Activated B cell treated with CpG ODN at 0.5 μM for 24 hours (primary cell): ENCODE results near the gene KRT77. TPM values are rescaled to one million over a fixed set of nuclear protein-coding genes. Genes with fewer than 3 reads are reported as not detected.

Experiments
- ATAC-seq: fragments of 200-7000 bp; cut with Tn5 transposase; one replicate; pipeline ENCODE4 v1.10.0; 2021; ENCODE audit warnings: low read depth, mild to moderate bottlenecking, moderate library complexity
- CTCF ChIA-PET: fragments of 350-600 bp; sonication (Branson Sonifier 250); formaldehyde crosslinking; loops from one replicate; lab custom pipeline; 2021; ENCODE audit warnings: antibody characterized with exemption; lab: Charles Lee
- POLR2A ChIA-PET: fragments of 350-600 bp; sonication (Branson Sonifier 250); formaldehyde crosslinking; loops from one replicate; lab custom pipeline; 2021; ENCODE audit warnings: antibody characterized with exemption; lab: Charles Lee
- DNase-seq: peaks from one replicate; pipeline ENCODE4 v3.0.0; 2022
- H3K27ac Mint-ChIP-seq: one replicate; pipeline ENCODE4 v1.8.0; 2020; ENCODE audit warnings: mixed read lengths
- H3K27me3 Mint-ChIP-seq: one replicate; pipeline ENCODE4 v1.8.0; 2021; ENCODE audit warnings: mixed read lengths
- H3K36me3 Mint-ChIP-seq: one replicate; pipeline ENCODE4 v1.8.0; 2021; ENCODE audit warnings: low read depth, mixed read lengths
- H3K4me1 Mint-ChIP-seq: one replicate; pipeline ENCODE4 v1.8.0; 2021; ENCODE audit warnings: mixed read lengths
- H3K4me3 Mint-ChIP-seq: one replicate; pipeline ENCODE4 v1.8.0; 2020; ENCODE audit warnings: mild to moderate bottlenecking, mixed read lengths
- H3K9me3 Mint-ChIP-seq: one replicate; pipeline ENCODE4 v1.8.0; 2020; ENCODE audit warnings: mixed read lengths
- CTCF ChIP-seq: fragments of 200-600 bp; IDR thresholded peaks from one replicate; pipeline ENCODE4 v1.8.0; 2022; ENCODE audit warnings: antibody characterized with exemption, mild to moderate bottlenecking
- intact Hi-C: fragments of 100-400 bp; cut with micrococcal nuclease; formaldehyde crosslinking; loops from one replicate; pipeline ENCODE4 v1.15.1; 2024
- total RNA-seq: library from RNA; stranded (reverse); gene quantifications from 2 replicates; pipeline ENCODE4 v1.2.3, GENCODE V29; 2022

Gene KRT77
- total RNA-seq, 1 donor from 2014 or later: not detected

DNA sequence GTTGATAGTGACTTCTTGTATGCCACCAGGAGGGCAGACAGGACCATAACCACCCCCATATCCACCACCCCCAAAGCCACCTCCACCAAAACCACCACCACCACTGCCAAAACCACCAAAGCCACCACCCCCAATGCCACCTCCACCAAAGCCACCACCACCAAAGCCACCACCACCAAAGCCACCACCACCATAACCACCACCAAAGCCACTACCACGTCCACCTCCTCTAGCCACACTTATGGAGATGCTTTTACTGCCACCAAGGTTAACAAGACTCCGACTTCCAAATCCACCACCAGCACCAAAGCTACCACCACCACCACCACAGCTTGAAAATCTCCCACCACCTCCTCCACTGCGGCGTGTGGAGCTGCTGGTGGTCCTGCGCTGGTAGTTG is 23.4 kb downstream of the KRT77 start:
- no peaks in the 10 kb centered on the region for H3K4me1 Mint-ChIP-seq
- ATAC-seq: no peak
- CTCF ChIA-PET: no interaction called here
- no peaks in the 10 kb centered on the region for H3K9me3 Mint-ChIP-seq
- TF ChIP-seq CTCF: no peak
- intact Hi-C loops: no loop called here
- H3K27ac Mint-ChIP-seq: no peak overlapping the region
- H3K27me3 Mint-ChIP-seq: peaks cover 12% of the 10 kb centered on the region
- H3K36me3 Mint-ChIP-seq: no peaks in the 10 kb centered on the region
- H3K4me3 Mint-ChIP-seq: no peak overlapping the region
- no peak for DNase-seq
- POLR2A ChIA-PET: no interaction called here

- intact Hi-C loops: no loop called here
- DNase-seq (no peak), ATAC-seq (no peak)
- H3K27ac Mint-ChIP-seq: no peak overlapping the region
- TF ChIP-seq CTCF: no peak
- no peak overlapping the region for H3K4me3 Mint-ChIP-seq
- CTCF ChIA-PET: no interaction called here
- H3K27me3 Mint-ChIP-seq: peaks cover 8% of the 10 kb centered on the region
- POLR2A ChIA-PET: no interaction called here
- H3K36me3 Mint-ChIP-seq: no peaks in the 10 kb centered on the region
- no peaks in the 10 kb centered on the region for H3K4me1 Mint-ChIP-seq
- no peaks in the 10 kb centered on the region for H3K9me3 Mint-ChIP-seq
These were observed 25.7 kb downstream of the KRT77 start for GRCh38 chr12:52677671-52678070.

DNA sequence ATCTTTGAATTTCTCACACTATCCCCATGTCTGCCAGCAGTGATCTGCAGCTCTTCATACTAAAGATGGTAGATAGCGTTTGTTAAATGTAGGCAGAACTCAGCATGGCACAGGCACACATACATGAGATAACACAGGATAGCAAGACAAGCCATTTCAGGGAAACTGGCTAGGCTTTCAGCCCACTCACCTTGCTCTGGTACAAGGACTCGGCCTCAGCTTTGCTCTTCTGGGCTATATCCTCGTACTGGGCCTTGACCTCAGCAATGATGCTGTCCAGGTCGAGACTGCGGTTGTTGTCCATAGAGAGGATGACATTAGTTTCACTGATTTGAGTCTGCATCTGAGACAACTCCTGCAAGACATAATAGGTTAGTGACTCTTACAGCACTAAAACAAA is 26.2 kb downstream of the KRT77 start:
- no peak for ATAC-seq
- Mint-ChIP-seq H3K4me1 (no peaks in the 10 kb centered on the region), H3K27ac (no peak overlapping the region), H3K36me3 (no peaks in the 10 kb centered on the region), H3K9me3 (no peaks in the 10 kb centered on the region), H3K27me3 (peaks cover 8% of the 10 kb centered on the region), H3K4me3 (no peak overlapping the region)
- intact Hi-C loops: no loop called here
- no peak for TF ChIP-seq CTCF
- ChIA-PET CTCF (no interaction called here), POLR2A (no interaction called here)
- DNase-seq: no peak

- ChIA-PET POLR2A (no interaction called here), CTCF (no interaction called here)
- Mint-ChIP-seq H3K36me3 (no peaks in the 10 kb centered on the region), H3K4me1 (no peaks in the 10 kb centered on the region), H3K27ac (no peak overlapping the region), H3K27me3 (peaks cover 8% of the 10 kb centered on the region), H3K4me3 (no peak overlapping the region), H3K9me3 (no peaks in the 10 kb centered on the region)
- DNase-seq (no peak), ATAC-seq (no peak)
- TF ChIP-seq CTCF: no peak
- intact Hi-C loops: no loop called here
These were observed 27.2 kb downstream of the KRT77 start for GRCh38 chr12:52676163-52676562.

GRCh38 chr12:52675301-52675701 is 28.0 kb downstream of the KRT77 start:
- no peak for DNase-seq
- Mint-ChIP-seq H3K27me3 (peaks cover 10% of the 10 kb centered on the region), H3K4me3 (no peak overlapping the region), H3K4me1 (no peaks in the 10 kb centered on the region), H3K9me3 (no peaks in the 10 kb centered on the region), H3K36me3 (no peaks in the 10 kb centered on the region), H3K27ac (no peak overlapping the region)
- POLR2A ChIA-PET: no interaction called here
- ATAC-seq: no peak
- CTCF ChIA-PET: no interaction called here
- intact Hi-C loops: no loop called here
- no peak for TF ChIP-seq CTCF
